K562 (cell line): ENCODE results near the gene TUBA1B. TPM values are rescaled to one million over a fixed set of nuclear protein-coding genes. Genes with fewer than 3 reads are reported as not detected.

Experiments used
- ATAC-seq: fragments of 200-7000 bp; cut with Tn5 transposase; 3 replicates; pipeline ENCODE4 v1.9.1; 2020; ENCODE audit warnings: moderate library complexity
- BruUV-seq: library from RNA; stranded (reverse); fragments of 400-500 nt; replicated peaks from 2 replicates; lab custom pipeline; 2021; lab: Mats Ljungman, UMichigan
- CTCF ChIA-PET: fragments of 300-600 bp; formaldehyde crosslinking; extraction: SDS; loops from one replicate; lab custom pipeline; 2021; ENCODE audit warnings: low intra/inter-chr PET ratio; lab: Yijun Ruan, JAX
- POLR2A ChIA-PET: fragments of 300-600, 350-650 bp; sonication (Branson Sonifier 250); formaldehyde crosslinking; extraction: SDS; loops from one replicate; lab custom pipeline; 2021; ENCODE audit warnings: antibody characterized with exemption, inconsistent platforms; lab: Yijun Ruan, JAX
- DNase-seq, 4 experiments: peaks; one replicate each; pipeline versions ENCODE4 v3.0.0 to v3.0.0-alpha.2; 2011 to 2018; ENCODE audit warnings: low spot score in 3 of 4, mixed read lengths in 3 of 4; ENCODE audit errors: extremely low read depth in 1 of 4
- FAIRE-seq: peaks from 2 replicates; lab custom pipeline; 2011; peaks lifted over from hg19 to GRCh38; lab: Jason Lieb, UNC
- H2AFZ ChIP-seq: 2 replicates; pipeline ENCODE4 v1.6.0; 2011; ENCODE audit warnings: low read depth, low read length, control low read depth, inconsistent platforms
- H3K27ac ChIP-seq: fragments of 200-600 bp; 3 replicates; pipeline ENCODE4 v1.8.0; 2011; ENCODE audit warnings: low read depth, mild to moderate bottlenecking, control low read depth, inconsistent platforms, low read length, moderate library complexity, mixed read lengths; ENCODE audit errors: extremely low read depth
- H3K27me3 ChIP-seq, 2 experiments: fragments of 300-600 bp in 1 of 2; 2 replicates in 1 of 2; 3 replicates in 1 of 2; pipeline versions ENCODE4 v1.6.0 to v1.8.0; 2011; ENCODE audit warnings: inconsistent platforms in 2 of 2, low read length in 2 of 2, mild to moderate bottlenecking in 1 of 2, mixed read lengths in 1 of 2, moderate library complexity in 1 of 2; ENCODE audit not compliant: control insufficient read depth in 2 of 2, insufficient read depth in 2 of 2
- H3K36me3 ChIP-seq: fragments of 300-600 bp; 3 replicates; pipeline ENCODE4 v1.8.0; 2011; ENCODE audit warnings: mild to moderate bottlenecking, low read length, inconsistent platforms; ENCODE audit not compliant: control insufficient read depth, insufficient read depth
- H3K4me1 ChIP-seq, 2 experiments: fragments of 200-600 bp in 1 of 2; replicated peaks in 1 of 2; 2 replicates in 1 of 2; 3 replicates in 1 of 2; pipeline versions ENCODE4 v1.5.1 to v1.8.0; 2011; ENCODE audit warnings: inconsistent platforms in 2 of 2, low read length in 2 of 2, mild to moderate bottlenecking in 1 of 2, mixed read lengths in 1 of 2, moderate library complexity in 1 of 2; ENCODE audit not compliant: control insufficient read depth in 2 of 2, insufficient read depth in 2 of 2
- H3K4me2 ChIP-seq: 2 replicates; pipeline ENCODE4 v1.6.1; 2011; ENCODE audit warnings: low read length, control low read depth, inconsistent platforms, mixed read lengths; ENCODE audit not compliant: insufficient read depth
- H3K4me3 ChIP-seq: fragments of 200-600 bp; sonication (generic), shearing (Covaris generic); 2 replicates; pipeline ENCODE4 v1.5.1; 2016; ENCODE audit warnings: control low read depth, inconsistent platforms
- H3K79me2 ChIP-seq: fragments of 200-600 bp; 3 replicates; pipeline ENCODE4 v1.8.0; 2011; ENCODE audit warnings: low read length, inconsistent platforms; ENCODE audit not compliant: control insufficient read depth, insufficient read depth
- H3K9ac ChIP-seq, 2 experiments: 2 replicates each; pipeline versions ENCODE4 v1.6.0 to v1.6.1; 2011; ENCODE audit warnings: low read depth in 2 of 2, low read length in 2 of 2, control low read depth in 1 of 2, inconsistent platforms in 1 of 2, mild to moderate bottlenecking in 1 of 2, mixed read lengths in 1 of 2; ENCODE audit not compliant: insufficient read depth in 1 of 2
- H3K9me1 ChIP-seq: one replicate; pipeline ENCODE4 v1.6.0; 2011; ENCODE audit warnings: inconsistent platforms, mild to moderate bottlenecking, low read length, moderate library complexity; ENCODE audit not compliant: control insufficient read depth, insufficient read depth
- H3K9me3 ChIP-seq: replicated peaks from 2 replicates; pipeline ENCODE4 v1.5.1; 2011; ENCODE audit warnings: low read depth, low read length, inconsistent platforms; ENCODE audit not compliant: control insufficient read depth, insufficient read depth
- H4K20me1 ChIP-seq: replicated peaks from 2 replicates; pipeline ENCODE4 v1.6.1; 2011; ENCODE audit warnings: low read length, inconsistent platforms, mixed read lengths; ENCODE audit not compliant: control insufficient read depth, insufficient read depth
- HNRNPUL1 ChIP-seq: fragments of 200-400 bp; formaldehyde crosslinking; IDR thresholded peaks from 2 replicates; pipeline ENCODE4 v1.6.1; 2017; ENCODE audit warnings: low read length
- MYC ChIP-seq, 2 experiments: fragments of 250-450 bp in 1 of 2; sonication (Bioruptor Pico) in 1 of 2; IDR thresholded peaks; 2 replicates each; pipeline versions ENCODE4 v1.5.1 to v1.6.1; 2012 to 2021; ENCODE audit warnings: low read depth in 2 of 2, borderline replicate concordance in 1 of 2, improper control_type of control experiment in 1 of 2, low read length in 1 of 2, mild to moderate bottlenecking in 1 of 2, moderate library complexity in 1 of 2
- ZBTB40 ChIP-seq, 2 experiments: fragments of 450-650 bp in 1 of 2; sonication (generic) in 1 of 2; formaldehyde crosslinking in 1 of 2; IDR thresholded peaks; 2 replicates each; pipeline versions ENCODE4 v1.7.1 to v1.9.0; 2016 to 2022; ENCODE audit warnings: inconsistent platforms in 1 of 2, mild to moderate bottlenecking in 1 of 2, missing genetic modification reagents in 1 of 2
- ZNF121 ChIP-seq: sonication (generic); formaldehyde crosslinking; conservative IDR thresholded peaks from 2 replicates; pipeline ENCODE4 v1.8.0; 2022; ENCODE audit warnings: missing genetic modification reagents
- ZNF408 ChIP-seq: fragments of 250-450 bp; sonication (Bioruptor Pico); IDR thresholded peaks from 2 replicates; pipeline ENCODE4 v1.4.0; 2020; ENCODE audit warnings: low read depth, mild to moderate bottlenecking, moderate library complexity
- ZNF75A ChIP-seq: fragments of 450-650 bp; formaldehyde crosslinking; IDR thresholded peaks from 2 replicates; pipeline ENCODE4 v1.4.0; 2020; ENCODE audit warnings: mild to moderate bottlenecking
- WGBS: fragments of 100-300 bp; shearing (Covaris generic); methylation state at CpG from one replicate; pipeline ENCODE4 v1.1.6; 2016; ENCODE audit warnings: low coverage, mixed read lengths; ENCODE audit not compliant: insufficient coverage; ENCODE audit errors: missing lambda C conversion rate; 5-methylcytosine and 5-hydroxymethylcytosine counted together
- in situ Hi-C: fragments of 300-500 bp; cut with MboI; formaldehyde crosslinking; loops from 4 replicates; pipeline ENCODE4 v1.15.0; 2018; ENCODE audit warnings: inconsistent platforms, mixed read lengths
- intact Hi-C: fragments of 100-400 bp; cut with micrococcal nuclease; formaldehyde crosslinking; loops from 2 replicates; pipeline ENCODE4 v1.14.2; 2022
- polyA plus RNA-seq, 8 experiments: library from polyadenylated mRNA; depleted of rRNA in 4 of 8; stranded (reverse) in 5 of 8; unstranded in 3 of 8; fragments of >200 nt; fragmentation: Nextera tagmentation in 2 of 8; fragmentation: Illumina TruSeq in 1 of 8; extraction: Ambion mirVana in 2 of 8; extraction: Trizol in 1 of 8; gene quantifications; 2 replicates each; pipeline versions ENCODE4 v1.2.1 to v1.2.3, GENCODE V29; 2011 to 2014; ENCODE audit warnings: inconsistent platforms in 1 of 8, missing spikeins in 1 of 8
- total RNA-seq, 7 experiments: library from RNA; depleted of rRNA in 6 of 7; stranded (reverse); fragments of >200 nt in 6 of 7; fragmentation: Illumina TruSeq in 2 of 7; extraction: Trizol in 2 of 7; gene quantifications; 2 replicates each; pipeline versions ENCODE4 v1.2.1 to v1.2.3, GENCODE V29; 2011 to 2021; ENCODE audit warnings: low replicate concordance in 1 of 7

Gene TUBA1B
- total and polyA plus RNA-seq, 9 of the 15 experiments (the other 6 are each of a cell fraction or from before 2014, with no cell fraction given) = 2,189 to 4,624 (median 2,628) TPM

DNA sequence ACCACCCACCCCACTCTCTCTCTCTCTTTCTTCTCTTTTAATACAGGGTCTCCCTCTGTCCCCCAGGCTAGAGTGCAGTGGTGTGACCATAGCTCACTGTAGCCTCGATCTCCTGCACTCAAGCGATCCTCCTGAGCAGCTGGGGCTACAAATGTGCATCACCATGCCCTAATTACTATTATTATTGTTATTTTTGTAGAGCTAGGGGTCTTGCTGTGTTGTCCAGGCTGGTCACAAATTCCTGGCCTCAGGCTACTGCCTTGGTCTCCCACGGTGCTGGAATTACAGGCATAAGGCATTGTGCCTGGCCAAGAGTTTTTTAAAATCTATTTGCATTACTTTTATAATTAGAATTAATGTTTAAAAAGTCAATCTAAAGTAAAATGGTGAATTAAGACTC lies 23.0 kb upstream of the TUBA1B start:
- no peak for FAIRE-seq

GRCh38 chr12:49147384-49147783 lies 16.2 kb upstream of the TUBA1B start:
- in situ Hi-C loops = no loop called here
- POLR2A ChIA-PET = interaction anchor here (1.2 to 10.5 kb wide), 3 partner anchors 9 to 41 kb away, joined by 3 to 151 read pairs (median 8); partner anchors contain the start of gene TUBA1B
- WGBS = 55% methylated on average over 1 of the region's 2 CpGs
- TF ChIP-seq ZBTB40 (IDR thresholded peaks at IDR 0.05) (peak; percentile 92), ZBTB40 (CRISPR knock-in tag; IDR thresholded peaks at IDR 0.05) (peak; percentile 91), HNRNPUL1 (no peak)

More for the DNA sequence above, 23.0 kb upstream of the TUBA1B start:
- Histone ChIP-seq H3K9me3 (no peaks in the 10 kb centered on the region), H3K9ac (no peak overlapping the region; a peak in 1 of 4 replicates), H4K20me1 (no peaks in the 10 kb centered on the region), H3K4me3 (no peak overlapping the region), H3K4me2 (no peak overlapping the region), H3K27me3 (no peaks in the 10 kb centered on the region), H2AFZ (no peak overlapping the region), H3K9me1 (no peaks in the 10 kb centered on the region), H3K79me2 (no peaks in the 10 kb centered on the region), H3K27ac (no peak overlapping the region), H3K4me1 (no peaks in the 10 kb centered on the region), H3K36me3 (no peaks in the 10 kb centered on the region)
- BruUV-seq = no TSS peak
- TF ChIP-seq ZNF75A (no peak), MYC (IDR thresholded peaks at IDR 0.05; ENCODE audit: low read depth, low read length) (no peak), MYC (CRISPR knock-in tag; IDR thresholded peaks at IDR 0.05; ENCODE audit: borderline replicate concordance, low read depth) (no peak), ZNF121 (CRISPR knock-in tag) (peak; percentile 85), ZNF408 (CRISPR knock-in tag) (no peak)
- in situ Hi-C loops = no loop called here
- intact Hi-C loops = no loop called here
- WGBS = 5% methylated on average over 3 of the region's 3 CpGs
- no peak for DNase-seq
- CTCF ChIA-PET = no interaction called here
- ATAC-seq = no peak
- POLR2A ChIA-PET = interaction anchor here (1.1 kb wide), 1 partner anchor 16 kb away, joined by 3 read pairs; no protein-coding TSS in a partner anchor

More at GRCh38 chr12:49147384-49147783, 16.2 kb upstream of the TUBA1B start:
- DNase-seq = no peak
- CTCF ChIA-PET = interaction anchor here (0.6 to 0.7 kb wide), 2 partner anchors 16 to 68 kb away, joined by 3 to 5 read pairs; no protein-coding TSS in a partner anchor
- Histone ChIP-seq H3K4me1 (peaks cover 0 to 4% of the 10 kb centered on the region in 2 experiments; a peak in 2 of 5 replicates), H3K4me3 (no peak overlapping the region), H2AFZ (no peak overlapping the region), H3K9me3 (no peaks in the 10 kb centered on the region), H3K27me3 (no peaks in the 10 kb centered on the region), H3K9me1 (no peaks in the 10 kb centered on the region), H3K4me2 (no peak overlapping the region), H4K20me1 (no peaks in the 10 kb centered on the region), H3K9ac (no peak overlapping the region), H3K79me2 (no peaks in the 10 kb centered on the region), H3K36me3 (no peaks in the 10 kb centered on the region), H3K27ac (no peak overlapping the region)
- no peak for FAIRE-seq
- BruUV-seq = no TSS peak
- intact Hi-C loops = no loop called here
- no peak for ATAC-seq
